DND-41 (cell line): Measurements from ENCODE around the gene TPO.

Experiments
- CTCF ChIP-seq: IDR thresholded peaks from 2 replicates; pipeline ENCODE4 v1.5.1; 2012; ENCODE audit warnings: borderline replicate concordance, low read length, moderate library complexity, mild to moderate bottlenecking; ENCODE audit not compliant: poor library complexity, severe bottlenecking; ENCODE audit errors: extremely low read depth
- EZH2 ChIP-seq: IDR thresholded peaks from 3 replicates; pipeline ENCODE4 v1.6.1; 2012; ENCODE audit warnings: borderline replicate concordance, low read depth, mild to moderate bottlenecking, moderate library complexity, low read length, inconsistent platforms; ENCODE audit not compliant: severe bottlenecking

DNA sequence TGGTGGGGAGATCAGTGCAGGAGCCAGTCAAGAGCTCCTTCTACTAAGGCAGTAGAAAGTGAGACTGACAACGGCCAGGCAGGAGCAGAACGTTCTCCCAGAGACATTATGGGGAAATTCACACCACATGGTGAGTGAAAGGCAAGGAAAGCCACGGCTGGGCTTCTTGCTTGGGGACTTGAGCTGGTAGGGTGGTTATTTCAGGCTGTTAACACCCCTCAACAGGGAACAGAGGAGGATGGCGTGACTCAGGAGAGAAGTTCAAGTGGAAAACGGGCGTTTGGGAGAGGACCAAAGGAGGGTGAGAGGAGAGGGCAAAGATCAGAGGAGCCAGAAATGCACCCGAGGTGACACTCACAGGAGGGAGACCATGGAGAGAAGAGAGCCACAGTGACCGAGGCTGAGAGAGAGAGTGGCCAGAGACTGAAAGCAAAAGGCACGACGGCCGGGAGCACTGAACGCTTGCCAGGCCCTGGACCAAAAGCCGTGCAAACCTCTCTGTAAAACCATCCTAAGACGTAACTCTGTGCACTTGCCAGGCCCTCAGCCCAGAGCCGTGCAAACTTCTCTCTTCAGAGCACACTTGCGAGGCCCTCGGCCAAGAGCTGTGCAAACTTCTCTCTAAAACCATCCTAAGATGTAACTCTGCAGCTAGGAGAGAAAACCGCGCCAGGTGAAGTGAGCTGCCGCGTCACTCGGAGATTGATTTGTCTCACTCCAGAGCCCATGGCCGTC is 7.7 kb downstream of the TPO start:
- TF ChIP-seq CTCF (no peak), EZH2 (no peak)
